Stimulated activated naive CD8-positive, alpha-beta T cell treated with anti-CD3 and anti-CD28 coated beads, Interleukin-15, Interleukin-2, amounts not matched to agents 100 ng/mL and 50 ng/mL, for 24 hours (primary cell): ENCODE measurements around the gene NXNL2.
A peak's percentile ranks its signal among the peaks of the same experiment; 100 is the strongest.

Source experiments
- H3K27ac Mint-ChIP-seq: one replicate; pipeline ENCODE4 v1.8.0; 2021; ENCODE audit warnings: mild to moderate bottlenecking, mixed read lengths
- H3K27me3 Mint-ChIP-seq: one replicate; pipeline ENCODE4 v1.8.0; 2021; ENCODE audit warnings: mixed read lengths
- H3K36me3 Mint-ChIP-seq: one replicate; pipeline ENCODE4 v1.8.0; 2021; ENCODE audit warnings: low read depth, mixed read lengths
- H3K4me1 Mint-ChIP-seq: one replicate; pipeline ENCODE4 v1.8.0; 2021; ENCODE audit warnings: low read depth, mixed read lengths
- H3K4me3 Mint-ChIP-seq: one replicate; pipeline ENCODE4 v1.8.0; 2021; ENCODE audit warnings: mild to moderate bottlenecking, mixed read lengths
- H3K9me3 Mint-ChIP-seq: one replicate; pipeline ENCODE4 v1.8.0; 2021; ENCODE audit warnings: mixed read lengths

The NXNL2 gene

DNA sequence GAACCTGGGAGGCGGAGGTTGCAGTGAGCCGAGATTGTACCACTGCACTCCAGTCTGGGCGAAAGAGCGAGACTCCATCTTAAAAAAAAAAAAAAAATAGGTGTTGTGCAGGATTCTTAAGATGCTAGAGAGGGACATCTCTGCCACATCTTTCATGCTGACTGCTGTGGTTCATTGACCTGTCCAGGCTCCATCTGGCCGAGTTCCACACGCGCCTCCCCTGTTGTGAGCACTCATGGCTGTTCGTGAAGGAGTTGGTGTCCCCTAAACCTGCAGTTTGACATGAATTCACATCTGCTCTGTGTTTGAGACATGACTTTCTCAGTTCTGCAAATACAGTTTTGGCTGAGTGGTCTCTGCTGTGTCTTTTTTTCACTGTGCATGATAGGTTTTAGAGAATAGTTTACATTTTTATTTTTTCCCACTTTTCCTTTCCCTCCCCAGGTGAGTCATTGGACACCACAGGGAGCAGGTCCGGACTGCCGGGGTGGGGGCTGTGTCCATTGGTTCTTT lies 5.3 kb downstream of the NXNL2 start:
- Mint-ChIP-seq H3K9me3 (no peaks in the 10 kb centered on the region), H3K27ac (no peak overlapping the region), H3K36me3 (no peaks in the 10 kb centered on the region), H3K27me3 (peaks cover 44% of the 10 kb centered on the region), H3K4me1 (peaks cover 10% of the 10 kb centered on the region), H3K4me3 (no peak overlapping the region)

DNA sequence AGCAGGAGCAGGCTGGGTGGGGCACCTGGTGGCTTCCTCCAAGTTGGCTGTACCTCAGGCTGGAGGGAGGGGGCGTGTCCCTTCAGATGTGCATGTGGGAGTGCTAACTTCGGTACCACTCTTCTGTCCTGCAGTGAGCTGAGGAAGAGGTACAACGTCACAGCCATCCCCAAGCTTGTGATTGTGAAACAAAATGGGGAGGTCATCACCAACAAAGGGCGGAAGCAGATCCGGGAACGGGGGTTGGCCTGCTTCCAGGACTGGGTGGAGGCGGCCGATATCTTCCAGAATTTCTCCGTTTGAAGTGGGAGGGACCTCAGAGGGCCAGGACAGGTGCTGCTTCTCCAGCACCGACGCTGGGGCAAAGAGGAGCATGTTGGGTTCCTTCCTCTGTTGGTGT lies 9.3 kb downstream of the NXNL2 start:
- Mint-ChIP-seq H3K4me3 (no peak overlapping the region), H3K9me3 (no peaks in the 10 kb centered on the region), H3K4me1 (no peaks in the 10 kb centered on the region), H3K27me3 (peaks cover 21% of the 10 kb centered on the region), H3K27ac (no peak overlapping the region), H3K36me3 (no peaks in the 10 kb centered on the region)

- H3K27ac Mint-ChIP-seq, result peak overlapping the region; percentile 12
- no peaks in the 10 kb centered on the region for H3K36me3 Mint-ChIP-seq
- no peak overlapping the region for H3K4me3 Mint-ChIP-seq
- no peaks in the 10 kb centered on the region for H3K9me3 Mint-ChIP-seq
- H3K27me3 Mint-ChIP-seq, result peaks cover 12% of the 10 kb centered on the region
- no peaks in the 10 kb centered on the region for H3K4me1 Mint-ChIP-seq
Measured at GRCh38 chr9:88551546-88552137, 16.7 kb downstream of the NXNL2 start.

GRCh38 chr9:88553350-88553749 lies 18.4 kb downstream of the NXNL2 start:
- Mint-ChIP-seq H3K4me1 (no peaks in the 10 kb centered on the region), H3K27me3 (peaks cover 12% of the 10 kb centered on the region), H3K4me3 (no peak overlapping the region), H3K9me3 (no peaks in the 10 kb centered on the region), H3K36me3 (no peaks in the 10 kb centered on the region), H3K27ac (no peak overlapping the region)

- Mint-ChIP-seq H3K9me3 (no peaks in the 10 kb centered on the region), H3K27ac (no peak overlapping the region), H3K27me3 (peaks cover 12% of the 10 kb centered on the region), H3K4me1 (no peaks in the 10 kb centered on the region), H3K36me3 (no peaks in the 10 kb centered on the region), H3K4me3 (no peak overlapping the region)
Measured at GRCh38 chr9:88555268-88555980, 20.4 kb downstream of the NXNL2 start.

DNA sequence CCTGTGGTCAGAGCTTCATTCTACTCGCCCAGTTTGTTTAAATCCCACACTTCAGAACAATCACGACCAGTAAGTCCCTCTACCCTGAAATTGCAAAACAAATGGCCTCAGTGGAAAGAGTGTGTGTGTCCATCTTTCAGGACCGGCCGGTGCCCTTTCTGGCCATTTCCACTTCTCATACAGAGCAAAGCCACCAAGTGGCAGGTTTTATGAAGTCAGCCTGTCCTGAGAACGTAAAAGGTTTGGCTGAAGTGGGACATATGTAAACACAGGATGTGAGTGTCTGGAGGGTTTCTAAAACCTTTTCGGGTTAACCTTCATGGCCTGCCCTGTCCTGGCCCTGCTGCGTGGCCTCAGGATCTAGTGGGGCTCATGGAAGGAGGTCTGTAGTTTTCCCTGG lies 24.7 kb downstream of the NXNL2 start:
- H3K9me3 Mint-ChIP-seq, result no peaks in the 10 kb centered on the region
- peaks cover 11% of the 10 kb centered on the region for H3K27me3 Mint-ChIP-seq
- H3K27ac Mint-ChIP-seq, result no peak overlapping the region

DNA sequence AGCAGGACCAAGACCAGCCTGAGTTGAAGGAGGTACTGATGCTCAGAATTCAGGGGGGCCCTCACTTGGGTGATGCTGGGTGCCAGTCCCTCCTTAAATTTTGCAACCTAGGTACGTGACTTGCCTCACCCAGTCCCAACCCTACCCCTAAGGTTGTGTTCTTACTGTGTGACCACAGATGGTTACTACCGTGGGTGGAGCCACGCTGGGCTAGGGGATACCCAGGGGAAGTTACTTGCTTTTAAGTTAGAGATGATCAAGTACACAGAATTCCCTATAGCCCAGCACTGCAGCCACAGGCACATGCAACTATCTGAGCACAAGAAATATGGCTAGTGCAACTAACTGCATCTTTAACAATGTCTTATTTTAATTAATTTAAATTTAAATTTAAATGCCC lies 32.9 kb downstream of the NXNL2 start:
- Mint-ChIP-seq H3K27me3 (peaks cover 15% of the 10 kb centered on the region), H3K9me3 (no peaks in the 10 kb centered on the region), H3K4me1 (no peaks in the 10 kb centered on the region), H3K27ac (no peak overlapping the region), H3K4me3 (no peak overlapping the region), H3K36me3 (no peaks in the 10 kb centered on the region)

More for the DNA sequence above, 24.7 kb downstream of the NXNL2 start:
- Mint-ChIP-seq H3K36me3 (no peaks in the 10 kb centered on the region), H3K4me3 (no peak overlapping the region), H3K4me1 (no peaks in the 10 kb centered on the region)

GRCh38 chr9:88571419-88571818 lies 36.4 kb downstream of the NXNL2 start:
- no peaks in the 10 kb centered on the region for H3K9me3 Mint-ChIP-seq
- no peak overlapping the region for H3K4me3 Mint-ChIP-seq
- H3K27me3 Mint-ChIP-seq, result peaks cover 22% of the 10 kb centered on the region
- H3K4me1 Mint-ChIP-seq, result no peaks in the 10 kb centered on the region
- H3K27ac Mint-ChIP-seq, result no peak overlapping the region
- H3K36me3 Mint-ChIP-seq, result no peaks in the 10 kb centered on the region

- Mint-ChIP-seq H3K36me3 (no peaks in the 10 kb centered on the region), H3K4me1 (no peaks in the 10 kb centered on the region), H3K4me3 (no peak overlapping the region), H3K9me3 (no peaks in the 10 kb centered on the region), H3K27ac (no peak overlapping the region), H3K27me3 (peaks cover 26% of the 10 kb centered on the region)
Measured at GRCh38 chr9:88572684-88573083, 37.7 kb downstream of the NXNL2 start.

- Mint-ChIP-seq H3K4me3 (no peak overlapping the region), H3K27ac (no peak overlapping the region), H3K27me3 (peaks cover 21% of the 10 kb centered on the region), H3K9me3 (no peaks in the 10 kb centered on the region), H3K4me1 (no peaks in the 10 kb centered on the region), H3K36me3 (no peaks in the 10 kb centered on the region)
Measured at GRCh38 chr9:88574953-88575352, 40.0 kb downstream of the NXNL2 start.

DNA sequence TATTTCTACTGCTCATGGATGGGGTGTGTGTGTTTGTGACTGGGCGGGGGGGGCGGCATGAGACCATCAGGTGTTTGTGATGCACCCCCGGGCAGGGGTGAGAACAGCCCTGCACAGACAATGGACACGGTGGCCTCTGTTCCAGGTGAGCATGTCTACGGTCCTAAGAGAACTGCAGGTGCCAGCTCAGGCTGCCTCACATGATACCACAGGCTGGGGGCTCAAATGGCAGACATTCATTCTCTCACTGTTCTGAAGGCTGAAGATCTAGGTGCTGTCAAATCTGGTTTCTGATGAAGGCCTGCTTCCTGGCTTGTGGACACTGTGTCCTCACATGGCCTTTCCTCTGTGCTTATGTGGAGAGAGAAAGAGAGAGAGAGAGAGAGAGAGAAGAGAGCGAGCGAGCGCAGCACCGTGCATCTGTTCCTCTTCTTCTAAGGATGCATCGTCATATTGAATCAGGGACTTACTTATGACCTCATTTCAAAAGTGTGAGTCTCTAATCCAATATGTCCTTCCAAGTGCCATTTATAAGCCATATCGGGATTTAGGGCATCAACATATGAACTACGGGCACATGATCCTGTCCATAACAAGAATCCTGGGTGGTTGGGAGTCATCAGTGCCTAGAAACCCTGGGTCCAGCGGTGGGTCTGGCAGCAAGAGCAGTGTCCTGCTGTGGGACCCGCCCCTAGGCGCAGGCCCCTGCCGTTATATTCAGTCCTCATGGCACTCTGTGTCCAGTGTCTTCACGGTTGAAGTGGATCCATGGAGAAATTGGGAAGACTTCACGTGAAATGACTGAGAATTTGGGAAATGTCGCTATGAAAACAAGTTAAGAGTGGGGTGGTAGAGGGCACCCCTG lies 42.5 kb downstream of the NXNL2 start:
- Mint-ChIP-seq H3K36me3 (no peaks in the 10 kb centered on the region), H3K27me3 (peaks cover 21% of the 10 kb centered on the region), H3K4me1 (no peaks in the 10 kb centered on the region), H3K9me3 (no peaks in the 10 kb centered on the region), H3K27ac (no peak overlapping the region), H3K4me3 (no peak overlapping the region)

DNA sequence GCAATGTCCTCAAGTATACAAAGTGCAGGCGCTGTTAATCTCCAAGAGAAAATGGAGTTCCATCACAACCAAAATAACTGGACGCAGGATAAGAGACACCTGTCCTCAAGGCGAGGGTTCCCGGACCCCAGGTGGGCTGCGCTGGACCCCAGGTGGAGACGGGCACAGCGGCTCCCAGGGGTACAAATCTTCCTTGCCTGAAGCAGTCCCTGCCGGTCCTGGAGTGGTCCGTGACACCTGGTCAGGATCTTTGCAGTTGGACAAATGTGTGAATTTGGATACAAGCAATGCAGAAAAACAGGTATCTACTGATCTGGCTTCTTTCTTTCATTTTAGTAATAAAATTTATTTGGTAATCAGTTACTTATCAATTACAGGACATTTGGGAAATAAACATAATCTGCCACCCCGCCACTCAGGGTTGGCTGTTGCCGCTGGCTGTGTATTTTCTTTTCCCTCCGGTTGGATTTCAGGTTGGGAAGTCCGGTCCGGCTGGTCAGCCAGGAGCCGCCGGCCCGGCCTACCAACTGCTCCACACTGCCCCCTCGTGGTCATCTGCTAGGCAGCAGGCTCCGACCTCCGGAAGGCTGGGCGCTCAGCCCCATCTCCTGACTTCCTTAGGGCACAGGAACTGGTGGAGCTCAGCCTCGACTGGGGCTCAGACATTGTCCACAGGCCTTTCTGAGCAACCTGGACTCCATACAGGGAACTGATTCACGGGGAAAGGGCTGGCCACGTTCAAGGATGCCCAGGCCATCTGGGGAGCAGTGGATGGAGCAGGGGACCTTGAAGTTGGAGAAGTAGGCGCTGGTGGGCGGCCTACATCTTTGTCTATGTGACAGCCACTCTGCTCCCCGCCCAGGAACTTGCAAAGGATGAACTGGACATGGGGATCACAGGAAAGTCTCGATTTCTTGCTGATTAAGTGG lies 43.4 kb downstream of the NXNL2 start:
- H3K4me1 Mint-ChIP-seq, result no peaks in the 10 kb centered on the region
- H3K27me3 Mint-ChIP-seq, result peaks cover 19% of the 10 kb centered on the region
- H3K4me3 Mint-ChIP-seq, result no peak overlapping the region
- H3K9me3 Mint-ChIP-seq, result no peaks in the 10 kb centered on the region
- no peak overlapping the region for H3K27ac Mint-ChIP-seq
- no peaks in the 10 kb centered on the region for H3K36me3 Mint-ChIP-seq

DNA sequence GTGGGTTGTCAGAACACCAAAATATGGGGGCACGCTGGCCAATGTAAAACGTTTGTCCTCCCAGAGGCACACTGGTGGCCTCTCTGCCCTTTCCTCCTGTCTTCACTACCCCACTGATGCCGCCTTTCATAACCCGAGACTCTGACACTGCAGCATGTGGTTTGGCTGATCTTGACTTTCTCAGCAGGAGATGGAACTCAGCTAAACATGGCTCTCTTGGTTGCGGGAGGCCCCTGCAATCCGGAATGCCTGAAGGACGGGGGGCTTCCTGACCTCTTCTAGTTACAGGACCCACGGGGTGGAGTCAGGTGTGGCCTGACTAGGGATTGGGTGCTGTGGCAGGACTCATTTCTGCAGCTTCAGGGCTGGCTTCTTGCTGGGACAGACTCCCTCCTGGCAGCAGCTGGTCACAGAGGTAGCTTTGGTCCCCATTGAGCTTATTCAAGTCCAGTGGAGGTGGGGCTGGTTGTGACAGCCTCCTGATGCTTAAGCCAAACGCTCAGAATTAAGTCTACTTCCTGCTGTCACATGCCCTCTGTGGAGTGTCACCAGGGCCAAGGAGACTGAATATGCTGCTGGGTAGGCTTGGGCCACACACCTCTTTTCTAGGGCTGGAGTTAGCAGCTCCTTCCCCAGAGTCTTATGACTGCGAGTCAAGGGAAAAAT lies 44.2 kb downstream of the NXNL2 start:
- peaks cover under 1% of the 10 kb centered on the region for H3K4me1 Mint-ChIP-seq
- H3K36me3 Mint-ChIP-seq, result no peaks in the 10 kb centered on the region
- H3K4me3 Mint-ChIP-seq, result no peak overlapping the region
- peaks cover 15% of the 10 kb centered on the region for H3K27me3 Mint-ChIP-seq
- no peaks in the 10 kb centered on the region for H3K9me3 Mint-ChIP-seq
- H3K27ac Mint-ChIP-seq, result no peak overlapping the region

- no peak overlapping the region for H3K27ac Mint-ChIP-seq
- peaks cover 4% of the 10 kb centered on the region for H3K4me1 Mint-ChIP-seq
- no peaks in the 10 kb centered on the region for H3K9me3 Mint-ChIP-seq
- no peak overlapping the region for H3K4me3 Mint-ChIP-seq
- peaks cover 7% of the 10 kb centered on the region for H3K27me3 Mint-ChIP-seq
- H3K36me3 Mint-ChIP-seq, result no peaks in the 10 kb centered on the region
Measured at GRCh38 chr9:88580961-88581360, 46.0 kb downstream of the NXNL2 start.
